Hepatocyte (in vitro differentiated cells): ENCODE results near the gene OLIG1. TPM values are rescaled to one million over a fixed set of nuclear protein-coding genes. Genes with fewer than 3 reads are reported as not detected.

Experiments
- DNase-seq: peaks from one replicate; pipeline ENCODE4 v3.0.0-alpha.2; 2016; ENCODE audit warnings: low spot score
- H2AFZ ChIP-seq: fragments of 200-600 bp; sonication (generic); 2 replicates; pipeline ENCODE4 v1.6.0; 2016; ENCODE audit warnings: antibody characterized with exemption, mild to moderate bottlenecking
- H3K27ac ChIP-seq: fragments of 200-600 bp; sonication (generic); 2 replicates; pipeline ENCODE4 v1.5.1; 2016; ENCODE audit warnings: mild to moderate bottlenecking
- H3K27me3 ChIP-seq: fragments of 200-600 bp; sonication (generic); 2 replicates; pipeline ENCODE4 v1.6.1; 2016
- H3K36me3 ChIP-seq: fragments of 200-600 bp; sonication (generic); replicated peaks from 2 replicates; pipeline ENCODE4 v1.5.1; 2016; ENCODE audit warnings: low read depth; ENCODE audit not compliant: insufficient read depth
- H3K4me1 ChIP-seq: fragments of 200-600 bp; sonication (generic); 2 replicates; pipeline ENCODE4 v1.5.1; 2016; ENCODE audit warnings: mild to moderate bottlenecking, moderate library complexity; ENCODE audit not compliant: insufficient read depth
- H3K4me2 ChIP-seq: fragments of 200-600 bp; sonication (generic); 2 replicates; pipeline ENCODE4 v1.6.0; 2016
- H3K4me3 ChIP-seq: fragments of 200-600 bp; sonication (generic); 2 replicates; pipeline ENCODE4 v1.5.1; 2016; ENCODE audit warnings: mild to moderate bottlenecking
- H3K79me2 ChIP-seq: fragments of 200-600 bp; sonication (generic); 2 replicates; pipeline ENCODE4 v1.6.0; 2017; ENCODE audit warnings: mild to moderate bottlenecking
- H3K9me2 ChIP-seq: fragments of 200-600 bp; sonication (generic); replicated peaks from 2 replicates; pipeline ENCODE4 v1.6.0; 2017; ENCODE audit warnings: mild to moderate bottlenecking; ENCODE audit not compliant: insufficient read depth
- H3K9me3 ChIP-seq: fragments of 200-600 bp; sonication (generic); 2 replicates; pipeline ENCODE4 v1.5.1; 2016; ENCODE audit warnings: low read depth, mild to moderate bottlenecking
- H4K20me1 ChIP-seq: fragments of 200-600 bp; sonication (generic); 2 replicates; pipeline ENCODE4 v1.6.0; 2016; ENCODE audit warnings: mild to moderate bottlenecking; ENCODE audit not compliant: insufficient read depth, poor library complexity, severe bottlenecking
- CTCF ChIP-seq: fragments of 200-600 bp; sonication (generic); IDR thresholded peaks from 2 replicates; pipeline ENCODE4 v1.5.1; 2016; ENCODE audit warnings: antibody characterized with exemption, mild to moderate bottlenecking; ENCODE audit not compliant: poor library complexity
- EZH2 ChIP-seq: fragments of 200-600 bp; sonication (generic); IDR thresholded peaks from 2 replicates; pipeline ENCODE4 v1.6.1; 2016; ENCODE audit warnings: antibody characterized with exemption, mild to moderate bottlenecking, borderline replicate concordance
- EZH2phosphoT487 ChIP-seq: fragments of 200-600 bp; sonication (generic); IDR thresholded peaks from one replicate; pipeline ENCODE4 v1.6.1; 2018; ENCODE audit warnings: antibody characterized with exemption, mild to moderate bottlenecking, low read depth, moderate library complexity; ENCODE audit not compliant: unreplicated experiment, severe bottlenecking
- WGBS: methylation state at CpG from one replicate; pipeline ENCODE4 v1.1.6; 2016; ENCODE audit warnings: low lambda C conversion rate; ENCODE audit errors: missing lambda C conversion rate; 5-methylcytosine and 5-hydroxymethylcytosine counted together
- polyA plus RNA-seq: library from polyadenylated mRNA; unstranded; fragments of >200 nt; fragmentation: Nextera tagmentation; extraction: Ambion mirVana; gene quantifications from 2 replicates; pipeline ENCODE4 v1.2.1, GENCODE V29; 2016
- total RNA-seq: library from RNA; depleted of rRNA; stranded (reverse); fragments of >200 nt; gene quantifications from 2 replicates; pipeline ENCODE4 v1.2.3, GENCODE V29; 2014

OLIG1 gene
- total and polyA plus RNA-seq, 2 experiments from 2014 or later = not detected

GRCh38 chr21:33026443-33026858 lies 43.5 kb upstream of the OLIG1 start:
- Histone ChIP-seq H3K4me3 (no peak overlapping the region), H3K27ac (no peak overlapping the region), H4K20me1 (no peaks in the 10 kb centered on the region), H3K9me3 (no peaks in the 10 kb centered on the region), H3K27me3 (peaks cover 99% of the 10 kb centered on the region), H3K79me2 (no peaks in the 10 kb centered on the region), H2AFZ (no peak overlapping the region), H3K36me3 (no peaks in the 10 kb centered on the region), H3K4me2 (no peak overlapping the region), H3K9me2 (no peaks in the 10 kb centered on the region), H3K4me1 (no peaks in the 10 kb centered on the region)
- WGBS = 12% methylated on average over 21 of the region's 21 CpGs
- TF ChIP-seq CTCF (no peak), EZH2 (peak; percentile 34)
- no peak for DNase-seq

GRCh38 chr21:33026878-33027400 lies 43.0 kb upstream of the OLIG1 start:
- Histone ChIP-seq H3K79me2 (no peaks in the 10 kb centered on the region), H3K36me3 (no peaks in the 10 kb centered on the region), H3K9me2 (no peaks in the 10 kb centered on the region), H3K4me1 (no peaks in the 10 kb centered on the region), H4K20me1 (no peaks in the 10 kb centered on the region), H3K9me3 (no peaks in the 10 kb centered on the region), H3K27me3 (peaks cover 99% of the 10 kb centered on the region), H3K4me2 (no peak overlapping the region), H2AFZ (no peak overlapping the region), H3K4me3 (no peak overlapping the region), H3K27ac (no peak overlapping the region)
- no peak for DNase-seq
- 3% methylated on average over 53 of the region's 54 CpGs for WGBS
- TF ChIP-seq EZH2 = peak; percentile 86
- TF ChIP-seq CTCF = no peak
- peak; percentile 54 for TF ChIP-seq EZH2phosphoT487

GRCh38 chr21:33027401-33028286 lies 42.3 kb upstream of the OLIG1 start:
- Histone ChIP-seq H4K20me1 (no peaks in the 10 kb centered on the region), H3K27ac (no peak overlapping the region), H3K9me2 (no peaks in the 10 kb centered on the region), H3K4me1 (no peaks in the 10 kb centered on the region), H3K4me2 (no peak overlapping the region), H3K36me3 (no peaks in the 10 kb centered on the region), H3K27me3 (peaks cover 99% of the 10 kb centered on the region), H3K4me3 (no peak overlapping the region), H2AFZ (no peak overlapping the region), H3K79me2 (no peaks in the 10 kb centered on the region), H3K9me3 (no peaks in the 10 kb centered on the region)
- 6% methylated on average over 17 of the region's 85 CpGs for WGBS
- no peak for DNase-seq
- TF ChIP-seq CTCF (no peak), EZH2 (no peak), EZH2phosphoT487 (no peak)
